HG03159 (cell line): ENCODE data around the gene TMC7.

Experiments
- ATAC-seq: cut with Tn5 transposase; IDR thresholded peaks from one replicate; pipeline ENCODE4 v1.9.1; 2021; ENCODE audit warnings: mild to moderate bottlenecking, moderate library complexity; ENCODE audit not compliant: unreplicated experiment

Gene TMC7

DNA sequence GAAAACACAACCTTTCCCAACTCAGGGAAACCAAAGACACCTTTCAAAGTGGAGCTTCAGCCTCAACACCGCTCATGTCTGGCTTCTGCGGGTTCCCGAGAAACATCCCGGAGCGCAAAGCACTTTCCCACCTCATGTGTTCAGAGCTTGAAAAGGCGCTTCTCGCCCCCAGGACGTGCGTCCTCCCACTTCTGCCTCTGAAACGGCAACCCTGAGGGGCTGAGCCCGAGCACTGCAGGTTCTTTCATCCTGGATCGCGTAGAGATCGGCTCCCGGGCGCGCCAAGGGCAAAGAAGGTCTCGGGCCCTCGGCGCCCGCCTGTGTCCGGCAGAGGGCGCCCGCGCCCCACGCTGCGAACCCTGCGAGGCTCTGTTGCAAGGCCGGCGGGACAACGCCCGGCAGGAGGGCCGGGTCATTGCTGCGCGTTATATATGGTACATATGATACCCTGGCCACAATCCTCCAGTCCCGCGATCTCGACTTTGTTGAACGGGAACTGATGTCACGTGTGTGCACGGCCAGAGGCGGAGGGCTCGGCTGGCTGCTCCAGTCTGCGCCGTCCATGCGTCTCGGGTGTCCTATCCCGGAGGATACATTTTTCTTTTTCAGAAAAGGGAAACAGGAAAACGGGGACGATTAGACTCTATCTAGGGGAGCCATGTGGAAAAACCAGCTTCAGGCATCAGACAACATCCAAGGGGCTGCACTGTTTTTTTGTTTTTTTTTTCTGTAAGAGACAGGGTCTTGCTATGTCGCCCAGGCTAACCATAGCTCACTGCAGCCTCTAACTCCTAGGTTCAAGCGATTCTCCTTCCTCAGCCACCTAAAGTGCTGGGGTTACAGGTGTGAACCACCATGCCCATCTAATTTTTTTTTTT, 102.8 kb downstream of the TMC7 start:
- ATAC-seq = peak; percentile 82

DNA sequence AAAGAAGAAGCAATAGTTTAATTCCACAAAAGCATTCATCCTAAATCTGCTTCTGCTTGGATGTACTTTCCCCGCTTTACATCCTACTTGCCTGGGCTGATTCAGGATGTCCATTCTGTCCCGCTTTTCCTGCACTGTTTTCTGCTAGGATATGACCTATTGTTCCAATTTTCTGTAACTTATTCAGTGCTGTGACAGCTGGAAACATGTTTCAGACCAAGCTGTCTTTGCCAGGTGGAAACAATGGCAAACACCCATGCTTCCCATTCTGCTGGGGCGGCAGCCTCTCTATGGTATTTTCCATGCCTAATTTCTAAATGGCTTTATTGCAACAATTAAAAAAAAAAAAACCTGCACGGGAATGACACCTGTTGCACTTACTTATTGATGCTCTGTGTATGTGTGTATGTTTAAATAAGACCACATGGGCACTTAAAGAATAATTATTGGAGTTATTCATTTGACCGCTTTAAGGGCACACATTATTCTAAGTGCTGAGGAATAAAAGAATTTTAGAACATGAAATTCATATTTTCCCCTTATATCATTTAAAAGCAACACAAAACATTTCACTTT, 104.7 kb downstream of the TMC7 start:
- no peak for ATAC-seq

DNA sequence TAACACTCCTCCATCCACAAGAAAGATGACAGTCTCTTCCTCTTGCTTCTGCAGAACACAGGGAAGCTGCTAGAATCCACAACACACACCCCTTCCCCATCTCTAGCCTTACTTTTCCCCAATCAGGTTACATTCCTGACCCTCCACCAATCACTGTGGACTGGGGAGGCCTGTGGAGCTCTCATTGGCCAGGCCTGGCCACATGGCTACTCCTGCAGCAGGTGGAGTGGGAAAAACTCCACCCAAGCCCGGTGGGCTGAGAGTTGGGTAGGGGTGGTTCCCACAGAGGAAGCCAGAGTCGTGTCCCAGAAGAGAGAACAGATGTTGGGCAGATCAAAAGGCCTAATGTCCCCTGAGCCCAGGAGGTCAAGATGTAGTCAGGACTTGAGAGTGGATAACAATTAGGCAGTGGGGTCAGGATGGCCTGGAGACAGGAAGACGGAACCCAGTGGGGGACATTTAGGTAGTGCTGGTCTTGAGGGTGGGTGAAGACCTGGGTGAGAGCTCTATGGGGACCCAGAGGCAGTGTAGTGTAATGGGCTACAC, 105.7 kb downstream of the TMC7 start:
- ATAC-seq = no peak

DNA sequence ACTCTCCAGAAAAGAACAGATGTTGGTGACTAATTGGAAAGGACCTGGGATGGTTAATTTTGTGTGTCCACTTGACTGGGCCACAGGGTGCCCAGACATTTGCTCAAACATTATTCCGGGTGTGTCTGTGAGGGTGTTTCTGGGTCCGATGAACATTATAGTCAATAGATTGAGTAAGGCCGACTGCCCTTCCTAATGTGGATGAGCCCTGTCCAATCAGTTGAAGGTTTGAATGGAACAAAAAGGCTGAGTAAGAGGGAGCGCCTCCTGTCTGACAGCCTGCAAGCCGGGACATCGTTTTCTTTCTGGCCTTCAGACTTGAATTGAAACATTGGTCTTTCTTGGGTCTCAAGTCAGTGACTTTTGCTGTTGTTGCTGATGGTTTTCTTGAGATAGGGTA, 107.2 kb downstream of the TMC7 start:
- ATAC-seq = no peak

DNA sequence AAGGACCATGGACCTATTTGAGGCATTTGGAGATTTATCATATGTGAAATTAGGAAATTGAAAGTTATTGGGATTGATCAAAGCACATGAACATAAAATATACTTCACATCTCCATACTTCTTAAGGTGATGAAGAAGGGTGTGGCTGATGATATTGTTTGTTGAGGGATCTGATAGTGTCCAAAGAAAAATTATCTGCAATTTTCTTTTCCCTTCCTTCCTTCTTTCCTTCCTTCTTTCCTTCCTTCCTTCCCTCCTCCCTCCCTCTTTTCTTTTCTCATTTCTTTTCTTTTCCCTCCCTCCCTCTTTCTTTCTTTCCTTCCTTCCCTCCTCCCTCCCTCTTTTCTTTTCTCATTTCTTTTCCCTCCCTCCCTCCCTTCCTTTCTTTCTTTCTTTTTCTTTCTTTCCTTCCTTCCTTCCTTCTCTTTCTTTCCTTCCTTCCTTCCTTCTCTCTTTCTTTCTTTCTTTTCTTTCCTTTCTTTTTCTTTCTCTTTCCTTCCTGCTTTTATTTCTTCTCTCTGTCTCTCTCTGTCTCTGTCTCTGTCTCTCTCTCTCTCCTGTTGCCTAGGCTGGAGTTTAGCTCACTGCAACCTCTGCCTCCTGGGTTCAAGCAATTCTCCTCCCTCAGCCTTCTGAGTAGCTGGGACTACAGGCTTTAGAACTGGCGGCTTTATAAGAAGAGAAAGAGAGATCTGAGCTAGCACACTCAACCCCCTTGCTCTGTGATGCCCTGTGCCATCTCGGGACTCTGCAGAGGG, 109.1 kb downstream of the TMC7 start:
- ATAC-seq = no peak

DNA sequence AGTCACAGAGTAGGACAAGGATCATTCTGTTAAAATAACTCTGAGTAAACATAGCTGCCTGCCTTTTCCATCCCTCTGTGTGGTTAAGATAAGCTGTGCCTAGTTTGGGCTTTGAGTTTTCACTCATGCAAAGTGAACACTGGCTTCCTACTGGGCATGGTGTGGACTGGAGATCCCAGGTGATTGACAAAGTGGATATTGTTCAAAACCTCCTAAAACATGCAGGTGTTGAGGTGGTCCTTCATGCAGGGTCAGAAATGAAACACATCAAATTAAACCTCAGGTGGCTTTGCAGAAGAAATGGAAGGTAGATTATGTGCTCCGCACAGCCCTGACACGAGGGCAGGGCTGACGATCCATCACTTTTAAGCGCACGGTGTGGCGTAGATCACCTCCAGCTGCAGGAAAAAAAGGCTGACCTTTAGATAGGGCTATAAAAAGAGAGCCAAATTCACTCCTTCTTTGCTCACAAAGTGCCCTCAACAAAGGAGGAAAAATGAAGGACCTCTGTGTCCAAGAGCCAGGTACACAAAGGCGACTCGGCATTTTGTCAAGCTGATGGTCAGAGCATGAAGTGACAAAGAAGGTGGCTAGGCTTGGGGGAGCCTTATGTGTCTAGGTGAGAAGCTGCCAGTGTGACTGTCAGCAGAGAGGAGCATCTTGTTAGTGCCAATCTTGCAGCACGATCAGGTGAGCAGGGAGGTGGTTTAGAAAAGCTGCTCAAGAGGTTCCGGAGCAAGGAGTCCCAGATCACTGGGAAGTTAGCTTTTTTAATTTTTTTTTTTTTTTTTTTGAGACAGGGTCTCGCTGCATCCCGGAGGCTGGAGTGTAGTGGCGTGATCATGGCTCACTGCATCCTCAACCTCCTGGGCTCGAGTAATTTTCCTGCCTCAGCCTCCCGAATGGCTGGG, 110.2 kb downstream of the TMC7 start:
- ATAC-seq = no peak

DNA sequence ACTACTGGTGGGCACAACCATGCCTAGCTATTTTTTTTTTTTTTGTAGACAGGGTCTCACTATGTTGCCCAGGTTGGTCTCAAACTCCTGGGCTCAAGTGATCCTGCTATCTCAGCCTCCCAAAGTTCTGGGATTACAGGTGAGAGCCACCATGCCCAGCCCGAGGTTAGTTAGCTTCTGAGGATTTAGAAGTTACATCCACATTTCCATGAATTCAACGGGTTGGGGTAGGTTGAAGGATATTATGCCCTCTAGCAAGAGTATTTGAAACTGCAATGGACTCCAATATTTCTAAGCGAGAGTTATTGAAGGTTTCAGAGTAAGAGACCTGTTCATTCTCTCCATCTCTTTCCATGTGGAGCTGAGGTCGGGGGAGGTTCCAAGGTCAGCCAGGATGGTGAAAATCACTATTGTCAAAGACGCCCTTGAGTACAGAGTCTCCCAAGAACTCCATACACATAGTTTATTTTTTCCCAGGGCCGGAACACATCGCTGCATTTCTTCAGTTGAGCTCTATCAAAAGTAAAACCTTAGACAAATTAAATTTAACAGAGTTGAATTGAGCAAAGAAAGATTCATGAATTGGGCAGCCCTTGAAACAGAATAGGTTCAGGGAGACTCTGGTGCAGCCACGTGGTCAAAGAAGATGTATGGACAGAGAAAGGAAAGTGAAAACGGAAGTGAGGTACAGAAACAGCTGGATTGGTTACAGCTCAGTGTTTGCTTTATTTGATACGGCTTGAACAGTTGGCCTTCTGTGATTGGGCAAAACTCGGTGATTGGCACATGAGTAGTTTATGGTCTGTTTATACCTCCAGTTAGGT, 111.0 kb downstream of the TMC7 start:
- ATAC-seq = no peak

DNA sequence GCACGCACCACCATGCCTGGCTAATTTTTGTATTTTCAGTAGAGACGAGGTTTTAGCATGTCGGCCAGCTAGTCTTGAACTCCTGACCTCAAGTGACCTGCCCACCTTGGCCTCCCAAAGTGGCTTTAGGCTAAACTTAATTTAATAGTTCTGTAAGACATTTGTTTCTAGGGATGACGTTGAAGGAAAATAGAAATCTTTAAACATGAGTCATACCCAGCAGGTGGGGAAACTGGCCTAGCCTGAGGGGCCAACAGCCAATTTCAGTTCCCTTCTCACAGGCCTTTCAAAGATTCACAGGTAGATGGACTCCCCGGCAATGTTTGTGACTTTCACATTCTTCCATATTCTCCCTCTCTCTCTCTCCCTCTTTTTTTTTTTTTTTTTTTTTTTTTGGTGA, 111.9 kb downstream of the TMC7 start:
- ATAC-seq = no peak

DNA sequence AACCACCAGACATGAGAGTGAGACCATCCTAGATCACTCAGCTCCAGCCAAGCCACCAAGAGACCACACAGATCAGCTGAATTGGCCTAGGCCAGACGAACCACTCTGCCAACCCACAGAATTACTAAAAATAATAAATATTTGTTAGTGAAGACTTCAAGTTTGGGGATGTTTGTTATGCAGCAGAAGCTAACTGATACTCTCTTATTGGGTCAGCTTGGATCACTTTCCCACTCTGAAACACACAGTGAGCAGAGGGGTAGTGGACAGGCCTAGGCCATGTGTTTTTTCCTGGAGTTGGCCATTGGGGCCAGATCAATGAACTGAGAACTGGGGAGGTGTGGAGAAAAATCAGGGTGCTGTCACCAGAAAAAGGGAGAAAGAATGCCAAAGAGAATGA, 114.4 kb downstream of the TMC7 start:
- ATAC-seq = no peak

DNA sequence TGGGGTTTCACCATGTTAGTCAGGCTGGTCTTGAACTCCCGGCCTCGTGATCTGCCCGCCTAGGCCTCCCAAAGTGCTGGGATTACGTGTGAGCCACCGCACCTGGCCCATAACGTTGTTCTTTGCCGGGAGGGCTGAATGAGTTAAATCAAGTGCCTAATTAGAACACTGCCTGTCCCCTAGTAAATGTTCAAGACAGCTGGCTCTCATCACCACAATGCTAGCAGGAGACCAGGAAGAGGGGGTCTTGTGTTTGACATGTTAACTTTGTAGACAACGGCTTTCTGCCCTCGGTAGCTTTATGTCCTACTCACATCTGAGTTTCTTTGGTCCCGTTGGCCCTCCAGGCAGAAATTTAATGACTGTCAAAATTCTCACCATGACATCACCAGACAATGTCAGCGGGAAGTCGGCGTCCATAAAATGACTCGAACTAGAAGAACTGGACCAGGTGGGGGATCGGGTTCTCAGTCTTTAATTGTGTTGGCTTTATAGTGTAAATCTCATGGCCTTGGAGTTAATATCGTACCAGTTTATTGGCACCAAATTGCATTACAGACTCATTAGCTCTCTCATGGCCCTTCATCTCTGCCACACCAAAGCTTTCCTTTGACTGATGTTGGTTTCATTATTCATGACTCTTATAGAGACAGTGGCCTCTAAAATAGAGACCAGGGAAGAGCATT, 118.6 kb downstream of the TMC7 start:
- no peak for ATAC-seq

DNA sequence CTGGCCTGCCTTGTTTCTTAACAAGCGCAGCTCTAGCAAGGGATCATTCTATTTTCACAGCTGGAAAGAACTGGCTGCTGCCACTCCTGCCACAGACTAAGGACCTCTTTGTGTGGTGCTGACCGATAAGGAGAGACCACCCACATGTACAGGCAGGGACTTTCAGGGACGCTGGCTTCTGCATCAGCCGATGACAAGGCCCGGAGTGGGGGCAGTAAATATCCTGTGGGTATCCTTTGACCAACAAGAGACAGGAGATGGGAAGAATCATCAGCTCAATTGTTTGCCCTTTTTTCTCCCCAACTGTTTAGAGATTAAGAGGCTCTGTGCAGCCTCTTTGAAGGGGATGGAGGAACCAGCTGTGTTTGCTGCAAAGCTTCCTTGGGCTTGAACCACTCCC, 120.9 kb downstream of the TMC7 start:
- no peak for ATAC-seq

DNA sequence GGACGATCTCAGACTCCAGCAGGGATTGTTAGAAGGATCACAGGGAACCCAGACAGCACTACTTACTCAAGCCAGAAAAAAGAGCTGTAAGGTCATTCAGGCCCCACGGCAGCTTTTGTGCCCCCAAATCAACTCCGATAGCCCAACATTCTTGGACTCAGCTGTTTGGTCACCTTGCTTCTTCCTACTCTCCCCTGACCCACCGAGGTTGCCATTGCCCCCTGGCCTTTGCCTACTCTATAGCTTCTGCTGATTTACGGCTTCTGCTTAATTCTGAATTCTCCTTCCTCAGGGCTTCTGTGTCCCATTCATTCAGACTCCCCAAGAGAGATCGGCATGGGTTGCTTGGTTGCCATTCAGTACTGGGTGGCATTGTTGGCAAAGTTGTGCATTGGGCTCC, 121.4 kb downstream of the TMC7 start:
- no peak for ATAC-seq

DNA sequence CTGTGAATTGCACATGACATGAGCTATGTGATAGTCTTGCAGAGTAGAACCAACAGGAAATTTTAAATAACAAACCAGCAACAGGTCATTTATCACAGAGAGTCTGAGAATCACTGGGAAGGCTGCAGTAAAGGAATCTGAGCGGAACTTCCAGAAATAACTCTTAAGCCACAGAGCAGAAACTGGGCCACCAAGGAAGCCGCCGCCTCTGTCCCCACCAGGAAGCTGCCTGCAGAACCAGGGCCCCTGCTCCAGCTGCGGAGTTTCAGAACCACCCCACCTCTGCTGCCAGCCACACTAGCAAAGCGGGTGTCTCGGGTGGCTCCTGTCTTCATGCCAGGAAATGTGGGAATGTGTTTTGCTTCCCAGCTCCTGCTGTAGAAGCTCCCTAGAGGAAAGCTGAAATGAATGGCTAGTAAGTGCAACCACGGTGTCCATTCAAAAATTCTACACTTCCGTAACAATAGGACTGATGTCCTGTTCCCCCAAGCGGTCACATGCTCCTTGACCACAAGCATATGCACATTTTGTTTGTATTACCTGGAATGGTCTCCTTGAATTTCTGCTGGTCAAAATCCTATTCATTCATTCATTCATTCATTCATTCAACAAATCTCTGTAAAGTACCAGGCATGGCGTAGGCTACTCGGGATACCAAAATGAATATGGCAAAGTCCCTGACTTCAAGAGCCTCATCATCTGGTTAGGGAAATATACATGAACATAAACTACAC, 122.3 kb downstream of the TMC7 start:
- ATAC-seq = no peak

DNA sequence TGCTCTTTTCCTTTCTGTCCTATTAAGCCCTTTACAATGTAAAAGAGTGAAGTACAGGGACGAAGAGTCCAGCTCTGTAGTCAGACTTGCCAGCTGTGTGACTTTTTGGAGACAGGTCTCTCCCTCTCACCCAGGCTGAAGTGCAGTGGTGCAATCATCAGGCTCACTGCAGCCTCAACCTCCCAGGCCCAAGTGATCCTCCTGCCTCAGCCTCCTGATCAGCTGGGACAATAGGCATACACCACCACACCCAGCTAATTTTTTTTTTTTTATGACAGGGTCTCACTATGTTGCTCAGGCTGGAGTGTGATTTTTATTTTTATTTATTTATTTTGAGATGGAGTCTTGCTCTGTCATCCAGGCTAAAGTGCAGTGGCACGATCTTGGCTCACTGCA, 122.9 kb downstream of the TMC7 start:
- no peak for ATAC-seq

DNA sequence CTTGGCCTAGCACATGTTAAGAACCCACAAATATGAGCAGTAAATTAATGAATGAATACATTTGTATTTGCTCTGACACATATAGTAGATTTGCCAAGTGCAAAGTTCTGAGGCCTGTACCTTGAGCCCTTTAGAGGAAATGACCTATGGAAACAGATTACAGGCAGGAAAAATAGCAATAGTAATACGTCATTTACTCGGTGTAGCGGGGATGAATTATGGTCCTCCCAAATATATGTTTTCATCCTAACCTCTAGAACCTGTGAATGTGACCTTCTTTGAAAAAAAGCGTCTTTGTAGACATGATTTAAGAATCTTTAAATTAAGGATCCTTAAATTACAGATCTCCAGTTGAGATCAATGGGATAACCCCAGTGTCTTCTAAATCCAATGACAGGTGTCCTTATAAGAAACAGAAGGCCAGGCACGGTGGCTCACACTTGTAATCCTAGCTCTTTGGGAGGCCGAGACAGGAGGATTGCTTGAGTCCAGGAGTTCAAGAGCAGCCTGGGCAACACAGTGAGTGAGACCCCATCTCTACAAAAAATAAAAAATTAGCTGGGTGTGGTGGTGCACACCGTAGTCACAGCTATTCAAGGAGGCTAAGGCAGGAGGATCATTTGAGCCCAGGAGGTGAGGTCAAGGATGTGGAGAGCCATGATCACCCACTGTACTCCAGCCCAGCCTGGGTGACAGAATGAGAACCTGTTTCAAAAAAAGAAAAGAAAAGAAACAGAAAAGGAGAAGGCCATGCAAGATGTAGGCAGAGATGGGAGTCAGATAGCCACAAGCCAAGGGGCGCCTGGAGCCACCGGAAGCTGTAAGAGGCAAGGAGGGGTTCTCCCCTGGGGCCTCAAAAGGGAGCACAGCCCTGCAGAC, 124.9 kb downstream of the TMC7 start:
- ATAC-seq = no peak

DNA sequence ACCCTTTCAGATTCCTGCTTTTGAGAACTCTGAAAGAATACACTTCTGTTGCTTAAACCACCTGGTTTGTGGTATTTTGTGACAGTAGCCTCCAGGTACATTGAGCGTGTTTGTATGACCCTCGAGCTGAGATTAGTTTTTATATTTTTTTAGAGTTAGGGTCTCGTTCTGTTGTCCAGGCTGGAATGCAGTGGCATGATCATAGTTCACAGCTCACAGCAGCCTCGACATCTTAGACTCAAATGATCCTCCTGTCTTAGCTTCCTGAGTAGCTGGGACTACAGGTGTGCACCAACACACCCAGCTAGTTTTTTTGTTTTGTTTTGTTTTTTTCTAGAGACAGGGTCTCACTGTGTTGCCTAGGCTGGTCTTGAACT, 125.5 kb downstream of the TMC7 start:
- no peak for ATAC-seq

DNA sequence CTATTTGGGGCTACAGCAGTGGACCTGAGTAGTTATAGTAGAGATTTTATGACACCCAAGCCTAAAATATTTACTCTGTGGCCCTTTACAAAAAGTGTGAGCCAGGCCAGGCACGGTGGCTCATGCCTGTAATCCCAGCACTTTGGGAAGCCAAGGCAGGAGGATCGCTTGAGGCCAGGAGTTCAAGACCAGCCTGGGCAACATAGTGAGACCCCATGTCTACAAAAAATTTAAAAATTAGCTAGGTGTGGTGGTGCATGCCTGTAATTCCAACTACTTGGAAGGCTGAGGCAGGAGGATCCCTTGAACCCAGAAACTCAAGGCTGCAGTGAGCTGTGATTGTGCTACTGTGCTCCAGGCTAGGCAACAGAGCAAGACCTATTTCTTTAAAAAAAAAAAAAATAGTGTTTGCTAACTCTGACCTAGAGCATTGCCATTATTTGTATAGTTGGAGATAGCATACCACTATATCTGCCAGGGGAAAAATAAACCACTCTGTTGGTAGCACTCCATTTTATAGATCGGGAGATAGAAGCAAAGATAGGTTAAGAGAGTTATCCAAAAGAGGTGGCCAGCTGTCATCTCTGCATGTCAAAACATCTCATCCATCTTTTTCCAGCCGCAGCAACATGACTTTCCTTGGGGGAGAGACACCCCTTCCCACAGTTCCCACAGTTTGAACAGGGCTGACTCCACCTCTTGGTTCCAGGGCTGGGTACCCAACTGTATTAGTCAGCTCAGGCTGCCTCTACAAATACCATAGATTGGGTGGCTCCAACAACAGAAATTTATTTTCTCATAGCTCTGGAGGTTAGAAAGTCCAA, 127.0 kb downstream of the TMC7 start:
- no peak for ATAC-seq
